GM12873 (cell line): Measurements from ENCODE around the gene TBC1D17.

ENCODE experiments used
- TF ChIP-seq, protein P1 (sequence below): IDR thresholded peaks from 2 replicates; pipeline ENCODE4 v1.5.1; 2012; ENCODE audit warnings: low read depth, mild to moderate bottlenecking, moderate library complexity, low read length, control low read depth; ENCODE audit not compliant: insufficient read depth; ENCODE audit errors: missing control alignments

TBC1D17 gene

DNA sequence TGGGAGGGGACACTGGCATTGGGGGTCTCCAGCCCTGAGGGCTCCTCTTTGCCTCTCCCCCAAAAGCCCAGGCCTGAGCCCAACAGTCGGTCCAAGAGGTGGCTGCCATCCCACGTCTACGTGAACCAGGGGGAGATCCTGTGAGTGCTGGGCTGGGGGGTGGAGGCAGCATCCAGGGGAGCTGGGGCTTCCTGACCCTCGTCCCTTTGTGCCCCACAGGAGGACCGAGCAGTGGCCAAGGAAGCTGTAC, 19.7 kb upstream of the TBC1D17 start:
- TF ChIP-seq, protein P1, sequence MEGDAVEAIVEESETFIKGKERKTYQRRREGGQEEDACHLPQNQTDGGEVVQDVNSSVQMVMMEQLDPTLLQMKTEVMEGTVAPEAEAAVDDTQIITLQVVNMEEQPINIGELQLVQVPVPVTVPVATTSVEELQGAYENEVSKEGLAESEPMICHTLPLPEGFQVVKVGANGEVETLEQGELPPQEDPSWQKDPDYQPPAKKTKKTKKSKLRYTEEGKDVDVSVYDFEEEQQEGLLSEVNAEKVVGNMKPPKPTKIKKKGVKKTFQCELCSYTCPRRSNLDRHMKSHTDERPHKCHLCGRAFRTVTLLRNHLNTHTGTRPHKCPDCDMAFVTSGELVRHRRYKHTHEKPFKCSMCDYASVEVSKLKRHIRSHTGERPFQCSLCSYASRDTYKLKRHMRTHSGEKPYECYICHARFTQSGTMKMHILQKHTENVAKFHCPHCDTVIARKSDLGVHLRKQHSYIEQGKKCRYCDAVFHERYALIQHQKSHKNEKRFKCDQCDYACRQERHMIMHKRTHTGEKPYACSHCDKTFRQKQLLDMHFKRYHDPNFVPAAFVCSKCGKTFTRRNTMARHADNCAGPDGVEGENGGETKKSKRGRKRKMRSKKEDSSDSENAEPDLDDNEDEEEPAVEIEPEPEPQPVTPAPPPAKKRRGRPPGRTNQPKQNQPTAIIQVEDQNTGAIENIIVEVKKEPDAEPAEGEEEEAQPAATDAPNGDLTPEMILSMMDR = no peak

DNA sequence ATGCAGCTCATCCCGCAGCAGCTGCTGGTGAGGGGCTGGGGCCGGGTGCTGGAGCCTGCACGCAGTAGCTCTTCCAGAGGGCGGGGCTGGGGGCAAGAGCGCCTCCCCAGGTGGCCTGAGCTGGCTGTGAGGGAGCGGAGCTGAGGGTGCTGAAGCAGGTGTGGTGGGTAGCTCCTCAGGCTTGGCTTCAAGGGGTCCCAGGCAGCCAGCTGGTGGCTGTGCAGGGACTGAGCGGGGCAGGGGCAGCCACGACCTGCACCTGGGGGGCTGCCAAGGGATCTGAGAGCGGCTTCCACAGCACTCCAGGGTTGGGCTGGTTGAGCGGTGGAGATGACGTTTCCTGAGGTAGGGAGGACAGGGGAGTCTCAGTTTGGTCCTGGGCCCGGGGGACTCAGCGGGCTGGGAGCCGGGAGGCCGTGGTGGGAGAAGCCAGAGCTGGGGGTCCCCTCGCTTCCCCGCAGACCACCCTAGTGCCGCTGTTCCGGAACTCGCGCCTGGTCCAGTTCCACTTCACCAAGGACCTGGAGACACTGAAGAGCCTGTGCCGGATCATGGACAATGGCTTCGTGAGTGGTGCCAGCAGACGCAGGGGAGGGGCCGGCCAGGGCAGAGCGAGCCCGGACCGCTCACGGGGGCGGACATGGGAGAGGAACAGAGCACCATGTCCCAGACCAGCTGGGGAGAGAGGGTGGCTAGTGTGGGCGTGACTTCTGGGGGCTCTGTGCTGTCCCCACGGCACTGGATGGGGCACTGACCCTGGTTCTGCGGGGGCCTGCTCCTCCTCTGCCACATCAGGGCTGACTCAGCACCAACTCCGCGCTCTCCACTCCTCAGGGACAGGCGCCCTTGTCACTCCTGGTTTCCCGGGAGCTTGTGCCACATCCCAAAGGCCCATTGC, 19.2 kb upstream of the TBC1D17 start:
- TF ChIP-seq, protein P1 = no peak

DNA sequence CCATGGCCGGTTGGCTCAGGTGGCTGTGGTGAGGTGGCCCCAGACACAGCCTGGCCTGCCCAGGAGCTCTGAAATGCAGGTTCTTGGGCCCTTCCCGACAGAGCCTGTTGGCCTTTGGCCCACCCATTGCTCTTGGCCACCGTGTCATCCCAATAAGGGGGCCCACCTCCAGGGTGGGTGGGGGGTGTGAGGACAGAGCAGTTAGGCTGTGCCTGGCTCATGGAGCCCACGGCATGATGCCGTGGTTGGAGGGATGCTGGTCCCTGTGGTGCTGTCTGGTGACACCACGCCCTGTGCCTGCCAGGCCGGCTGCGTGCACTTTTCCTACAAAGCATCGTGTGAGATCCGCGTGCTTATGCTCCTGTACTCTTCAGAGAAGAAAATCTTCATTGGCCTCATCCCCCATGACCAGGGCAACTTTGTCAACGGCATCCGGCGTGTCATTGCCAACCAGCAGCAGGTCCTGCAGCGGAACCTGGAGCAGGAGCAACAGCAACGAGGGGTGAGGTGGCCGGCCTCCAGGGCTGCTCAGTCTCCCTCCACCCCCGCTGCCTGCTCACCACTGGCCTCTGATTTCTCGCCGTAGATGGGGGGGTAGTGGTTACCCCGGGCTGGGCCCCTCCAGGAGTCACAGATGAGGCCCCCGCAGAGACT, 17.7 kb upstream of the TBC1D17 start:
- TF ChIP-seq, protein P1 = no peak

DNA sequence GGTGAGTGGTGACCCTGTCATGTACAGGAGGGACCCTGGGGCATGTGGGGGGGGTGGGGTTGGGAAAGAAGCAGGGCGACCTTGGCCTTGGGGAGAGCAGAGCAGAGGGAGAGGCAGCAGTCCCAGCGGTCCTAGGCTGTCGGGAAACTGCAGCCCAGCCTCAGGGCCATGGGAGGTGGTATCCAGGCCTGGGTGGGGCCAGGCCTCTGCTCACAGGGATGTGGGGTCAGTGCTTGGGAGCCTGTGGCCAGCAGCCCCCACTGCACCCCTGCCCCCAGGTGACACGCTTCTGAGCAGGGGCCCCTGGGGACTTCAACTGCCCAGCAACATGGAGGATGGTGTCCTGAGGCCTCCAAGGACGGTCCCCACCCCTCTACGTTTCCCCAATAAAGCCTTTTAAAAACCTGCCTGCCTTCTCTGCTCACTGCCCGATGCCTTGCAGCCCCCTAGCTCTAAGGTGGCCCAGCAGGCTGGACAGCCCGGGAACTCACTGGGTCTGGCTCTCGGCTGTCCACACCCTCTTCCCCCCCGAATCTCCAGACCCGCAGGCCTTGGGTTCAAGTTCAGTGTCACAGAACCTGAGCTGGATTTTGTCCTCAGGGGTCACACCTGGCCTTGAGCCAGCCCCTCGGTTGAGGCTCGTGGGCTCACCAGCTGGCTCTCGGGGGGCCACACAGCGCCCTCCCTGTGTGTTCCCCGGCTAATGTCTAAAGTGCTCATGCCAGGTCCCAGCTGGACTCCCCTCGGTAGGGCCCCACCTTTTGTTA, 17.0 kb upstream of the TBC1D17 start:
- TF ChIP-seq, protein P1 = no peak

DNA sequence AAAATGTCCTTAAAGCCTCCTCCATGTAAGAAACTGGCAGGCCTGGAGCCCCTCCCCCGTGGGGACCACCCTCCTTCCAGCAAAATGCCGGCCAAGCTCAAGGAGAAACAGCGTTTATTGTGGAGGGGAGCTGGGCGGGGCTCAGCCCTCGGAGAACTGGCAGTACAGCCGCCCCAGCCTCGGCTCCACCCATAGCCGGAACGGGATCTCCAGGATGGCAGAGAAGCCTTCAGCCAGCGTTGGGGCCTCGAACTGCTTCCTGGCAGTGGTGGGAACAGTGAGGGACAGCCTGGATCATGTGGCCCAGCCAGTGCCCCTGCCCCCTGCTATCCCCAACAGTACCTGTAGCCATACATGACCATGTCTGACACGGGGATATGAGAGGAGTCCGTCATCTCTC, 16.4 kb upstream of the TBC1D17 start:
- TF ChIP-seq, protein P1 = no peak

DNA sequence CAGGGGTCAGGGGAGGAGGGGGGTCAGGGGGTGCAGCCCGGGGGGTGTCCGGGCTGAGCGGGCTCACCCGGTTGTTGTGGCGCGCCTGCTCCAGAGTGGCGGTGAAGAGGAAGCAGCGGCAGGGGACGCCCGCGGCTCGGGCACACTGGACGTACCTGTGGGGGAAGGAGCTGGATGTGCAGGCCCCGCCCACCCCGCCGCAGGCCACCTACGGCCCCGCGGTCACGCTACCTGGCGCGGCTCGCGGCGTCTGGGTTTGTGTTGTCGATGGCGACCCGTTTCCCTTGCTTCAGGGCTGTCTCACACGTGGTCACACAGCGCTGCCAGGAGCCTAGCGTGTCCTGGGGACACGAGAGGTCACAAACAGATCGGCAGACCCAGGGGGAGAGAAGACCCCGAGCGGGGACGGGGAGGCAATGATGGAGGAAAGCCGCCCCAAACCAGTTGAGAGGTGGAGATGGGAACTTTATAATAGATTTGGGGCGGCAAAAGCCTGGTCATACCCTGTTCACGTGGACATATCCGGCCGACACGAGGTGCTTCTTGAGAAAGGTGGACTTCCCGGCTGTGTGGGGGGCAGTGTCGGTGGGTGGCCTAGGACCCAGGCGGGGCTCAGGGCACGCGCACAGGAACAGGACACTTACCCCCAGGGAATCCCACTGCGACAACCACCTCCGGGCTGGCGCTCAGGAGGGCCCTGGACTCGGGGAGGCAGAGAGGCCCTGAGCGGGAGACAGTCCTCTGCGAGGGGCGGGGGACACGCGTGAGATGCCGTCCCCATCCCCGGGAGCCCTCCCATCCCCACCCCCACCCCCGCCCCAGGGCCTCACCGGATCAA, 15.7 kb upstream of the TBC1D17 start:
- TF ChIP-seq, protein P1 = no peak
